NCI-H2227 treated with DMSO at 0.1 percent for 48 hours (cell line): ENCODE measurements around the gene TOP2B.

Source experiments
- DNase-seq: peaks from one replicate; lab custom pipeline; 2025; lab: John Stamatoyannopoulos, UW

Gene TOP2B, protein sequence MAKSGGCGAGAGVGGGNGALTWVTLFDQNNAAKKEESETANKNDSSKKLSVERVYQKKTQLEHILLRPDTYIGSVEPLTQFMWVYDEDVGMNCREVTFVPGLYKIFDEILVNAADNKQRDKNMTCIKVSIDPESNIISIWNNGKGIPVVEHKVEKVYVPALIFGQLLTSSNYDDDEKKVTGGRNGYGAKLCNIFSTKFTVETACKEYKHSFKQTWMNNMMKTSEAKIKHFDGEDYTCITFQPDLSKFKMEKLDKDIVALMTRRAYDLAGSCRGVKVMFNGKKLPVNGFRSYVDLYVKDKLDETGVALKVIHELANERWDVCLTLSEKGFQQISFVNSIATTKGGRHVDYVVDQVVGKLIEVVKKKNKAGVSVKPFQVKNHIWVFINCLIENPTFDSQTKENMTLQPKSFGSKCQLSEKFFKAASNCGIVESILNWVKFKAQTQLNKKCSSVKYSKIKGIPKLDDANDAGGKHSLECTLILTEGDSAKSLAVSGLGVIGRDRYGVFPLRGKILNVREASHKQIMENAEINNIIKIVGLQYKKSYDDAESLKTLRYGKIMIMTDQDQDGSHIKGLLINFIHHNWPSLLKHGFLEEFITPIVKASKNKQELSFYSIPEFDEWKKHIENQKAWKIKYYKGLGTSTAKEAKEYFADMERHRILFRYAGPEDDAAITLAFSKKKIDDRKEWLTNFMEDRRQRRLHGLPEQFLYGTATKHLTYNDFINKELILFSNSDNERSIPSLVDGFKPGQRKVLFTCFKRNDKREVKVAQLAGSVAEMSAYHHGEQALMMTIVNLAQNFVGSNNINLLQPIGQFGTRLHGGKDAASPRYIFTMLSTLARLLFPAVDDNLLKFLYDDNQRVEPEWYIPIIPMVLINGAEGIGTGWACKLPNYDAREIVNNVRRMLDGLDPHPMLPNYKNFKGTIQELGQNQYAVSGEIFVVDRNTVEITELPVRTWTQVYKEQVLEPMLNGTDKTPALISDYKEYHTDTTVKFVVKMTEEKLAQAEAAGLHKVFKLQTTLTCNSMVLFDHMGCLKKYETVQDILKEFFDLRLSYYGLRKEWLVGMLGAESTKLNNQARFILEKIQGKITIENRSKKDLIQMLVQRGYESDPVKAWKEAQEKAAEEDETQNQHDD (N-terminal part only)

DNA sequence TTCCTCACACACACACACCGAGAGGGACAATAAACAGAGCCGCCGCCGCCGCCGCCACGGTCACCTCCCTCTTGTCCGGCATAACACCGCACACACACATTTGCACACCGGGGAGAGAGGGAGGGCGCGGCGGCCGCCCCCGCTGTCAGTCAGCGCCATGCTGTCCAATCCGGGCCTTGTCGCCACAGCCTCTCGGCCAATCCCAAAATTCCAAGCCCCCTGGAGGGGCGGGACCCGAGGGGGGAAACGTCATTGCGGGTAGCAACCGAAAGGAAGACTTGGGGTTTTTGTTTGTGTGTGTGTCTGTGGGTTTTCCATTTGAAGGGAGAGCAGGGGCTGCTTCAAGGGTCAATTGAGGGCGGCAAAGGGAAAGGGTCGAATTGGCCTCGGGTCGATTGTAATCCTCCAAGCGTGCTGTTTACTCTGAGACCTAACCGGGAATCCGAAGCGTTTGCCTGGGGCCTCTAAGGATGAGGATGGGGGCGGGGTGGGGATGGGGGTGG lies at the start of gene TOP2B:
Gene TOP2B, minus strand, starts transcription at position 96 of the 503 bp plus-strand sequence. CDS start 610 bp downstream, outside the sequence.
- peak; percentile 83 for DNase-seq

DNA sequence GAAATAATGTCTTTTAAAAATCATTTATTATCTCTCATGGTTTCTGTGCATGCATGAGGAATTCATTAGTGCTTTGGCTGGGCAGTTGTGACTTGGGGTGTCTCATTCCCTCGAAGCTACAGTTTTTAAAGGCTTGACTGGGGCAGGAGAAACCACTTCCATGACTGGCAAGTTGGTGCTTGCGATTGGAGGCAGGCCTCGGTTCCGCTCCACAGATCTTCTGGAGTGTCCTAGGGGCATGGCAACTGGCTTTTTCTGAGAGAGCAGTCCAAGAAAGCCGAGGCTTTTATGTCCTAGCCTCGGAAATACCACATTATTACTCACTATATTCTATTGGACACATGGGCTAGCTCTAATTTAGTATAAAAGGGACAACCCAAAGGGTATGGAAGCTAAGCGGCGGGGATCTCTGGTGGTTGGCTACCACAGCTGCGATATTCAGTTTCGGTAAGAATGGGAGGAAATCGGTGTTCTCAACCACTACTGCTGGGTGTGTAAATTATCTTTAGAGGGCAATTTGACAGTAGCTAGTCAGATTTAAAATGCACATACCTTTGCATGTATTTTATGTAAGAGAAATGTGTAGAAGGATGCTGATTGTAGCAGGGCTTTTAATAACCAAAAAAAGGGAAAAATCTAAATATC lies 48.8 kb upstream of the TOP2B start:
- DNase-seq, result no peak

DNA sequence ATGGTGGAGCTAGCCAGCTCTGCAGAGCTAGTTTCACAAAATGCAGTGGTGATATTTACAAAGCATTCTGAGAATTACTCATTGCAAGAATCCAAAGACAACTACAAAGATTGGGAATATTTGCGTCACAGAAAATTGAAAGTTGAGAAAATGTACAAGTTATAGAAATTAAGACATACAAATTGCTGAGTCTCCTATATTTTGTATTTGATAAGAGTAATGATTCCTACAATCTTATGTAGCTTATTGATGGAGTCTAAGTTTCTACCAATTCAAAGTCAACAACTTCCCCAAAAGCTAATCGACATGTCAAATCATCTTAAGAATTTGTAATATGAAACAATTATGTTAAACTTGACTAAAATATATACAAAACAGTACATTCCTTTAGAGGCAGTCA lies 46.4 kb upstream of the TOP2B start:
- DNase-seq, result no peak

DNA sequence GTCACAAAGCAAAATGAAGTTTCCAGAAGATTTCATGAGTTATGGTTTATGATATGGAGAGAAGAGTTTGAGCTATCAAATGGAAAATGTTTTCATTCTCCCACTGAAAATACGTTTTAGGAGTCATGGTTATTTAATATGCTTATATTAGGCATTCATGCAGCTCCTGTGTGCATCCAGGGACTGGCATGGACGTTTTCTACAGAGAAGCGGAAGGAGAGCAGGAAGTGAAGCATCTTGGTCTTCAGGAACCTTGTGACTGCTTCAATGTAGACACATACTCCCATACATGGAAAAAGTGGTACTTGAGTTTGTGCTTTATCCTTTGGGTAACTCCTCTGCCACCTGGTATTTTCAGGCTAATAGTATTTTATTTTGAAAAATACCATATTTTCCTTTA lies 43.3 kb upstream of the TOP2B start:
- no peak for DNase-seq

DNA sequence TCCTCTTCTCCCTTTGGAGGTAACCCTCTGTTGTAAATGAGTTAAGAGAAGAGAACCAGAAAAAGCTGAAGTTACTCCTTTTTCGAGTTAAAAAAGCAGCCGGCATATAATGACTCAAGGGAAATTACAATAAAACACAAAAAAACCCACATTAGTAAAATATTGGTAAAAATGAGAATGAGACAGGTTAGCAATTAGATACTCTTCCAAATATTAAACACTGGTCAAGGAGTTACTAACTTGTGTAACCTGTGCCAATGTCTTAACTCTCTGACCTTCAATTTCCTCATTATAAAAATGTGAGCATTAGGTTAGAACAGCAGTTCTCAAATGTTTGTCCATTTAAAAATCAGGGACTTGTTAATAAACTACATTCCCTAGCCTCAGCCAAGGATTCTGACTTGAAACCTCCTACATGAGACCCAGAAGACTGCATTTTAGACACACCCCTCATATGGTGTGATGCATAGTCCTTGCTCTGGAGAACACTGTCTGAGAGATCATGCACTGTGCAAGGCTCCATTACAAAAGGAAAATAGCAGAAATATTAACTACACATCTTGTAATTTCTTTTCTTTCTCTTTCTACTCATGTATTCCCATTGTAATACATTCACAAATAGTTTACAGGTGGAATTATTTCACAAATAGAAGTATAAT lies 42.7 kb upstream of the TOP2B start:
- no peak for DNase-seq

DNA sequence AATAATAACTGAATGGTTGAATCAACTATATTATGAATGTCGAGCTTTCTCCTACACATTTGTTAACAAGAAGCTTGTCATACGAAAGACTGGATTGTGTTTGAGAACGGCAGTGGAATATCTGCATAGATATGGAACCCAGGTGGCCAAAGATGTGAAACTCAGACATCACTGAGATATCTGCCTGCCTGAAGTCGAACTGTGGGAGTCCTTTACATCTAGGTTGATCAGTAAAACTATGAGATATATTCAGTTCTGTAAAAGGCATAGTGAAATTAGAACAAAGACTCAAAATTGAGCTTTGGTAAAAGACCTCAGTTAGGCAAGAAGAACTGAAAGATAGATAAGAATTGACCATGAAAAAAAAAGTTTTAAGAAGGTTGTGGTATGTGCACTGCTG lies 41.5 kb upstream of the TOP2B start:
- no peak for DNase-seq

DNA sequence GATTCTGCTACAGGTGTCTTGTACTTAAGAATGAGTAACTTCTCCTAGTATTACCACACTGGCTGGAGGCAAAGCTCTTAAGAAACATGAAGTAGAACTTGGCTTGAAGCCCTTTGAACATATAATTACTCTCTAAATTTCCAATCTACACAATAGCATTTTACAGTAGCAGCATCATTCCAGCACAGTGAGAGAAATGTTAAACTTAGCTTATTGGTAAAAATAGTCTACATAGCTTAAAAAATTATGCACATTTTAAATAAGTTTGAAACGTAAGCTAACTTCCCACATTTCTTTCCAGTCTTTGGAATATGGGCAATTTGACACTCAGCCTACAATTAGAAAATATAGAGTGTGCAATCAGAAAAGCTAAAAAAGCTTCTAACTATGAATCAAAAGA lies 32.8 kb upstream of the TOP2B start:
- no peak for DNase-seq

DNA sequence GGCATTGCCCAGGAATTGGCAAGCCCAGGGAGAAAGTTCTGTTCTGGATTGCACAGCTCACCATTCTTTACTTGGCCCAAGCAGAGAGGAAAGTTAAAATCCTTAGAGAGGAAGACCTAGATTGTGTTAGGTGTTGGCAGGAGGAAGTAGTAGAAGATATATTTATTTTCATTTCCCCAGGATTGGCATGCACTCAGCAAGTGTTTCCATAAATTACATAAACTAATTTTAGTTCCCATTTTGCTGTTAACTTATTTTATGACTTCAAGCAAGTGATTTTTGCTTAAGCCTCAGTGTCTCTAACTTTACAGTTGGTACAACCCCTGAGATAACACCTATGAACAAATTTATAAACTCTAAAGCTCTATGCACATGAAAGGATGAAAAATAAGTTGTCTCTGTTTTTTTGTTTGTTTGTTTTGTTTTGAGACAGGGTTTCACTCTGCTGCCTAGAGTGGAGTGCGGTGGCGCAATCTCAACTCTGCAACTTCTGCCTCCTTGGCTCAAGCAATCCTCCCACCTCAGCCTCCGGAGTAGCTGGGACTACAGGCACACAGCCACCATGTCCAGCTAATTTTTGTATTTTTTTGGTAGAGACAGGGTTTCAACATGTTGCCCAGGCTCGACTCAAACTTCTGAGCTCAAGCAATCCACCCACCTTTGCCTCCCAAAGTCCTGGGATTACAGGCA lies 31.2 kb upstream of the TOP2B start:
- no peak for DNase-seq

DNA sequence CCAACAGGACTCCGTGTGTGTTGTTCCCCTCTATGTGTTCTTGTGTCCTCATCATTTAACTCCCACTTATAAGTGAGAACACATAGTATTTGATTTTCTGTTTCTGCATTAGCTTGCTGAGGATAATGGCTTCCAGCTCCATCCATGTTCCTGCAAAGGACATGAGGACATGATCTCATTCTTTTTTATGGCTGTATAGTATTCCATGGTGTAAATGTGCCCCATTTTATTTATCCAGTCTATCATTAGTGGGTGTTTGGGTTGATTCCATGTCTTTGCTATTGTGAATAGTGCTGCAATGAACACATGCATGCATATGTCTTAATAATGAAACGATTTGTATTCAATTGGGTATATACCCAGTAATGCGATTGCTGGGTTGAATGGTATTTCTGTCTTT lies 28.5 kb upstream of the TOP2B start:
- DNase-seq, result no peak

DNA sequence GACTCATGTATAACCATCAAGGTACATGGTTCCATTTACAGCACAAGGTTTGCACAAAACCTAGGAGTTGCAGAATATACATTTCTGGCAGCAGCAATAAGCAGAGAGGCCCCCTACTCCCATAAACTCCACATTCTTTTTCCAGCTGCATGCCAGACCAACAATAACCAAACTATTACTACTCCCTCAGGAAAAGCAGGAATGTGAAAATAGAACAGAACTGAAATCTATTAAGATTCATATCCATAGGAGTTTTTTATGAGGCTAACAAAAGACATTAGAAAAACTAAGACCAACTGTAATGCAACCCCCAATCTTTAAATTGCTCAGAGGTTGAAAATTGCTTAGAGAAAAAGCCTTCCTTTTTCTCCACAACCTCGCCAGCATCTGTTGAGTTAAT lies 27.6 kb upstream of the TOP2B start:
- no peak for DNase-seq

DNA sequence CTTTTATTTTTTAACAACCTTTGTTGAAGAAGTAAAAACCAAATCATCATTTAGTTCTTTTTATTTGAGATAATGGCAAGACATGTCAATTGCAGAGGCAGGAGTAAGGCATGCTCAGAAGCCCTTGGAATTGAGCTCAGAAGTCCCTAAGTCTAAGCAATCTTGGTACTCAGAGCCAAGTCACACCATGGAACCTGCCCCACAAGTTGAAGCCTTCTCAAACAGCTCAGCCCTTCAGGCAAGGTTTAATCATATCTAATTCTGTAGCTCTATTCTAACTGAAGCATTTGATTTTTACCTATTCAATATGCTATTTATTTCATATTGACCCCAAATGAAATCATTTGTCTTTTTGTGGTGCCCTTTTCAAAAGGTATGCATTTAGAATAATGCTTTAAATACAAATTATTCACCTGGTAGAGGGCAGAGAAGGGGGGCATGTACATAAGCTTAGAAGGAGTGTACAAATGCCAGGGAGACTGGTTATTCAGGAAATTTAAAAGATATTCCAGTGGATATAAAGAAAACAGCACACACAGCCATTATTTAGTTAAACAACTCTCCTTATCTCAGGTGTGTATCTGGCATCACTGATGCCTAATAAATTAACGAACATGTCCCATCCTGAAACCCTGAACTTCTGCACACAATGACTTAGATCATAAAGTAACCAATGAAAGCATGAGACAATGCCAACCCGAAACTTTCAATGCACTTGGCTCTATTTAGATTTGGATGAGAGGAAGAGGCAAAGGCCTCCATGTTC lies 26.2 kb upstream of the TOP2B start:
- no peak for DNase-seq

DNA sequence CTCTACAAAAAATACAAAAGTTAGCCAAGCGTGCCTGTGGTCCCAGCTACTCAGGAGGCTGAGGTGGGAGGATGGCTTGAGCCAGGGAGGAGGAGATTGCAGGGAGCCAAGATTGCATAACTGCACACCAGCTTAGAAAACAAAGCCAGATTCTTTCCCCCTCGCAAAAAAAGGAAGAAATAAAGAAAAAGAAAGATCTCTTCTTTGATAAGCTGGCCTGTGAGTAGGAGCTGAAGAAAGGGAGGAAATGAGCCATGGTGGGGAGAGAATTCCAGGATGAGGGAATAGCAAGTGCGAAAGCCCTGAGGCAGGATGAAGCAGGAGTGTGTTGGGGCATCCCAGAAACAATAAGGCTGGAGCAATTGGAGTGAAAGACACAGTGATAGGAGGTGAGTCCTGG lies 24.5 kb upstream of the TOP2B start:
- DNase-seq, result no peak

DNA sequence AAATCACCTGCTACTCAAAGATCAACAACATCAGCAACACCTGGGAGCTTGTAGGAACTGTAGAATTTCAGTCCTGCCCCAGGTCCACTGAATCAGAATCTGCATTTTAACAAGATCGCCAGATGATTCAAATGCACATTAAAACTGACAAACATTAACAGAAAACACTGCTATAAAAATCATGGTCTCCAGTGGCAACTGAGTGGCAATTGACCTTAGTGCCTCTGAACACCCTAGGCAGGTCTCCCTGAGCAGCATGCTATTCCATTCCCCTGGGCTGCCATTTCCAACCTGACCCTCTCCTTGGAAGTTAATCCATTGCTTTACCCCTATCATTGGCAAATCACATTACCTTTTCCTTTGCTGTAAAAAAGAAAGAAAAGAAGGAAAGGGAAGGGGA lies 23.0 kb upstream of the TOP2B start:
- DNase-seq, result no peak

DNA sequence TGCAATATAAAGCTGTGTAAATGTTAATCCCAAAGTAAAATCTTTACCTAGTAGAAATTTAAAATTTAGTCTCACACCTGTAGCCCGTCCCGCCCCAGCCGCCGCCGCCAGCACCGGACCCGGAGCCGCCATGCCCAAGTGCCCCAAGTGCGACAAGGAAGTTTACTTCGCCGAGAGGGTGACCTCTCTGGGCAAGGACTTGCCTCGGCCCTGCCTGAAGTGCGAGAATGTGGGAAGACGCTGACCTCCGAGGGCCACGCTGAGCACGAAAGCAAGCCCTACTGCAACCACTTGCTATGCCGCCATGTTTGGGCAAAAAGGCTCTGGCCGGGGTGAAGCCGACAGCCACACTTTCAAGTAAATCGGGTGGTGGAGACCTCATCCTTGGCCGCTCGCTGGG lies 22.1 kb upstream of the TOP2B start:
- DNase-seq, result no peak

DNA sequence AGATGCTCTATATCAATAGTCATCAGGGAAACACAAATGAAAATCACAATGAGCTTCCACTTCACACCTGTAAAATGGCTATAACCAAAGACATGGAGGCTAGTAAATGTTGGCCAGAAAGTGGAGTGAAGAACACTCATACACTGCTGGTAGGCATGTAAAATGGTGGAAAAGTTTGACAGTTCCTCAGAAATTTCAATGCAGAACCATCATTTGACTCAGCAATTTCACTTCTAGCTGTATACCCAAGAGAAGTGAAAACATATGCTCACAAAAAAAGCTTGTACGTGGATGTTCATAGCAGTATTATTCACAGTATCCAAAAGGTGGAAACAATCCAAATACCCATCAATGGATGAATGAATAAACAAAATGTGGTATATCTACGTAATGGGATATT lies 19.2 kb upstream of the TOP2B start:
- DNase-seq, result no peak

DNA sequence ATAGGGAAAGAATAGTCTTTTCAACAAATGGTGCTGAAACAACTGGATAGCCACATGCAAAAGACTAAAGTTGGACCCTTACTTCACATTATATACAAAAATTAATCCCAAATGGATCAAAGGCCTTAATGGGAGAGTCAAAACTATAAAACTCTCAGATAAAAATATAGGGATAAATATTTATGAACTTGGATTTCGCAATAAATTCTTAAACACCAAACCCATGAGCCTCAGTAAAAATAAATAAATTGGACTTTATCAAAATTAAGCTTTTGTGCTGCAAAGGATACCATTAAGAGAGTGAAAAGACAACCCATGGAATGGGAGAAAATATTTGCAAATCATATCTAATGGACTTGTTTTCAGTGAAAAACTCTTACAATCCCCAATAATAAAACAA lies 18.7 kb upstream of the TOP2B start:
- no peak for DNase-seq

DNA sequence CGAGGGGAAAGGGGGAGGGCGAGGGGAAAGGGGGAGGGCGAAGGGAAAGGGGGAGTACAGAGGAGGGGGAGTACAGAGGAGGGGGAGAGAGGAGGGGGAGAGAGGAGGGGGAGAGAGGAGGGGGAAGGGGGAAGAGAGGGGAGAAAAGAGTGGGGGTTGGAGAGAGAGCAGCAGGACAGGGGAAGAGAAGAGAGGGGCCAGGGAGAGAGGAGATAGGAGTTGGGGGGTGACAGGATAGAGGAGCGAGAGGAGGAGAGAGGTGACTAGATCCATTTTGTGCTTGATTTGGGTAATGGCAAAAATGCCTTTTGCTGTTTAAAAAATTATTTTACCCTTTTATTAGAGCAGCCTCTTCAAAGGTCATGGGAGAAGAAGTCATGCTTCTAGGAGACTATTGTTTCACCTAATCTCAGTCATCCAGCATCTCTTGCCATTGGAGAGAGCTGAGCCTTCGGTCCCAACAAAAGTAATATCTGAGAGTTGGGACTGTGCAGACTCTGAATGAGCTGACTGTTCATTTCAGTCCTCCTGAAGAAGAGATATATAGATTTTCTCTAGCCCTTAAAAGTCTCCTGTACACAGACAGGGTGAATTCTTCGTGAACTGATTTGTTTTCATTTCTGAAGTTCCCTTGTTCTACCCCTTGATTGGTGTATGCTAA lies 15.1 kb upstream of the TOP2B start:
- no peak for DNase-seq

DNA sequence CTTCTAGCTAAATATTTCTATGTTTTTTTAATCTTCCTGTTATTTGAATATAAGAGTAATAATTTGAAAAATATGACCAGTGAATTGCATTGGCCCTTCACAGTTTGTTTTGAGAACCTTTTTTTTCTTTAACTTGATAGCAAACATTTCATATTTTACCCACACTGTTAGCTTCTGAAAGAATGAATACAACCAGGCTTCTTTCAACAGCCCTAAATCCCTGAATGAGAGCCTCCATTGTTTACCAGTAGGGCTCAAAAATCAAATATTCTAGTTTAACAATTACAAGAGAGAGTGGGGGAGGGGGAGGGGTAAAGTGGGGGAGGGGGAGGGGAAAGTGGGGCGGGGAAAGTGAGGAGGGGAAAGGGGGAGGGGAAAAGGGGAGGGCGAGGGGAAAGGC lies 14.5 kb upstream of the TOP2B start:
- no peak for DNase-seq

DNA sequence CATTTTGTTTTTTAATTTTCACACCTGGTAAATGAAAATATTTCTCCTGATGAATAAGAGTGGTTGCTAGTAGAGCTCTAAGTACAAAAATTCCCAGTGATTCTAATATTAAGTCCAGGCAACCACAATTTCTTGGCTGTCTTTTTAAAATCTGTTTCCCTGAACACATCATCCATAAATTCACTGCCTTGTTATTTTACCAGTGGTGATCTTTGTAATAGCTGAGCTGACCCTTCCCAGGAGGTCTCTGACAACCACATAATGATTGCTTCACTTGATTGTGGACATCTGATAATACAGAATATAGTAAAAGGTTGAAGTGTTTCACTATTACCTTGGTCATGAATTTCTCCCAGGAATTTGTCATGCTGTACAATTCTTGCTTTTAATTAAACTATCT lies 13.9 kb upstream of the TOP2B start:
- DNase-seq, result peak; percentile 18

DNA sequence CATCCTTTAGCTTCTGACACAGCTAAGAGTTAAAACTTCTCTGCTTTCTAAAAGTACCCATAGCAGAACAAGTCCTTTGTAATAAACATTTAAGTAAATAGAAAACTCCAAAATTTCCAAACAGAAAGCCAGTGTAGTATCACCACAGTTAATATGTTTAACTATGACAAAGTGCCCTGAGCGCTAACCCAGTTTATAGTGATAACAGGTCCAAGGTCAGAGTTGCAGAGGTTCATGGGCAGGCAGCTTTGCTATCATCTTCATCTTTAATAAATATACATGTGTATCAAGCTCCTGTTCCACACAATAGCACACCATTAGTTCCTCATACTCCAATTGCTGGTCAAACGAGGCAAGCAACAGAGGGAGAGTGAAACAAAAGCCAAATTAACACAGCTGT lies 12.4 kb upstream of the TOP2B start:
- DNase-seq, result no peak
